ENCODE measurements around the gene CDC73.
"Not testable (repeated sequence)": the region's sequence is repeated elsewhere in the genome, so short reads cannot be mapped to it uniquely, and the experiment has no call there.

Gene CDC73

GRCh38 chr1:193281894-193282293 is 160.1 kb downstream of the CDC73 start:
- DNase-seq (ENCODE audit: low spot score) = no peak
- FAIRE-seq = no peak

GRCh38 chr1:193283016-193283415 is 161.2 kb downstream of the CDC73 start:
- no peak for FAIRE-seq
- DNase-seq (ENCODE audit: low spot score) = no peak

- DNase-seq (ENCODE audit: low spot score) (no peak), FAIRE-seq (no peak)
These were observed 162.4 kb downstream of the CDC73 start for GRCh38 chr1:193284219-193284618.

- FAIRE-seq = no peak
- no peak for DNase-seq (ENCODE audit: low spot score)
These were observed 163.8 kb downstream of the CDC73 start for GRCh38 chr1:193285641-193286040.

GRCh38 chr1:193288548-193289080 is 166.8 kb downstream of the CDC73 start:
- DNase-seq (ENCODE audit: low spot score); FAIRE-seq: not testable (repeated sequence)

- no peak for FAIRE-seq
- DNase-seq (ENCODE audit: low spot score) = no peak
These were observed 171.9 kb downstream of the CDC73 start for GRCh38 chr1:193293726-193294125.

- DNase-seq (ENCODE audit: low spot score) (no peak), FAIRE-seq (no peak)
These were observed 177.2 kb downstream of the CDC73 start for GRCh38 chr1:193299038-193299437.

GRCh38 chr1:193301746-193302145 is 179.9 kb downstream of the CDC73 start:
- DNase-seq (ENCODE audit: low spot score) = no peak
- FAIRE-seq = no peak

GRCh38 chr1:193303849-193304248 is 182.0 kb downstream of the CDC73 start:
- FAIRE-seq (no peak), DNase-seq (ENCODE audit: low spot score) (no peak)

Measured in urothelium cell line (cell line).